NCI-H1417 (cell line): ENCODE results near the gene TENM3.
"Not testable (repeated sequence)": the region's sequence is repeated elsewhere in the genome, so short reads cannot be mapped to it uniquely, and the experiment has no call there.

Experiments used
- DNase-seq, 3 experiments: peaks; one replicate each; lab custom pipeline; 2025; lab: John Stamatoyannopoulos, UW

Gene TENM3

GRCh38 chr4:182337366-182337765 is 94.2 kb downstream of the TENM3 start:
- DNase-seq = no peak

GRCh38 chr4:182338063-182338462 is 94.9 kb downstream of the TENM3 start:
- DNase-seq = no peak

- no peak for DNase-seq
Measured at GRCh38 chr4:182338746-182339145, 95.5 kb downstream of the TENM3 start.

GRCh38 chr4:182339221-182339641 is 96.0 kb downstream of the TENM3 start:
- no peak for DNase-seq

GRCh38 chr4:182343453-182343852 is 100.3 kb downstream of the TENM3 start:
- no peak for DNase-seq

GRCh38 chr4:182344968-182345367 is 101.8 kb downstream of the TENM3 start:
- no peak for DNase-seq

GRCh38 chr4:182346250-182346649 is 103.0 kb downstream of the TENM3 start:
- peak in 1 of 3 experiments; percentile 2 for DNase-seq

GRCh38 chr4:182346675-182347375 is 103.6 kb downstream of the TENM3 start:
- no peak for DNase-seq

GRCh38 chr4:182348779-182349326 is 105.7 kb downstream of the TENM3 start:
- DNase-seq = no peak

- DNase-seq = no peak
Measured at GRCh38 chr4:182350041-182350440, 106.8 kb downstream of the TENM3 start.

GRCh38 chr4:182351485-182351884 is 108.3 kb downstream of the TENM3 start:
- no peak for DNase-seq

- DNase-seq = no peak
Measured at GRCh38 chr4:182354106-182354505, 110.9 kb downstream of the TENM3 start.

- no peak for DNase-seq
Measured at GRCh38 chr4:182354867-182355266, 111.7 kb downstream of the TENM3 start.

GRCh38 chr4:182367153-182367552 is 124.0 kb downstream of the TENM3 start:
- DNase-seq = peak in 1 of 3 experiments; percentile 71

- no peak for DNase-seq
Measured at GRCh38 chr4:182369211-182369610, 126.0 kb downstream of the TENM3 start.

GRCh38 chr4:182370491-182370890 is 127.3 kb downstream of the TENM3 start:
- DNase-seq = no peak

- DNase-seq = no peak
Measured at GRCh38 chr4:182380771-182381181, 137.6 kb downstream of the TENM3 start.

- no peak for DNase-seq
Measured at GRCh38 chr4:182382941-182383340, 139.7 kb downstream of the TENM3 start.

- no peak for DNase-seq
Measured at GRCh38 chr4:182384631-182385091, 141.5 kb downstream of the TENM3 start.

- DNase-seq = no peak
Measured at GRCh38 chr4:182385897-182386296, 142.7 kb downstream of the TENM3 start.

- not testable (repeated sequence) for DNase-seq
Measured at GRCh38 chr4:182386576-182386975, 143.4 kb downstream of the TENM3 start.

- DNase-seq = no peak
Measured at GRCh38 chr4:182391111-182391684, 148.0 kb downstream of the TENM3 start.

GRCh38 chr4:182394181-182394580 is 151.0 kb downstream of the TENM3 start:
- DNase-seq = no peak
